GM21786 (cell line): ENCODE results near the gene GNG2.

ENCODE experiments used
- ATAC-seq: cut with Tn5 transposase; IDR thresholded peaks from one replicate; pipeline ENCODE4 v1.9.1; 2021; ENCODE audit not compliant: unreplicated experiment

Gene GNG2

DNA sequence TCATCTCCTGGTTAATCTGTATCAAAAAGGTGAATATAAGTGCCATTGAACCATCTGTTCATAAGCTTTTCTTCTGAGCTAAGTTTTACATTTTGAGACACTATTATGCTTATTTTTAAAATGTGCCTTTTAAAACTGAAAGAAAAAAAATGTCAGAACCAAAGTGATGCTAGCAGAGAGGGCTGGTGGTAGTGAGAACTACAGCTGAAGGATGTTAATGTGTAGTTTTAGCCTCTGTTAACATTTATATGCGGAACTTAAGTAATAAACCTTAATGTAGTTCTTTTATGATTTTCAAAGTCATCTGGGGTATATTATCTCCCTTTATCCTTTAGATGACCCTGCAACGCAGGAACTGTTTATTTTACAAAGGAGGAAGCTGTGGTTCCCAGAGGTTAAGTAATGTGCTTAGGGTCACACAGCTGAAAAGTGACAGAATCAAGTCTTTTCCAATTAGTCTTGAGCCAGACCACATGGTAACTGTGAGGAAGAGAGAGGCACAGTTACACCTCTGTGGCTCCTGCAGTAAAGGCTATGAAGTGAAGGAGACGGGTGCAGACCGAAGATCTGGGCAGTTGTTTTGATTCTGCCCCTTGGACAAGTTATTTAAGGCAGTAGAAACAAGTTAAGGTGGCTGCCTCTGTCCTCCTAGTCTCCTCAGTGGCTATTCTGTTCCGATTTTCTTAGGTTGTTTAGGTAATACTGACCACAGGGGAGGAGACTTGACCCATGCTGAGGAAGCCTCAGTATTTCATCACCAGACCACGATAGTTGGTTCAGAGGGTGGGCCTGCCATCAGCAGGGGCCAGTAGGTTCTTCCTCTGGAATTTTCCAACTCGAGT is 23.9 kb downstream of the GNG2 start:
- ATAC-seq, result peak; percentile 79

DNA sequence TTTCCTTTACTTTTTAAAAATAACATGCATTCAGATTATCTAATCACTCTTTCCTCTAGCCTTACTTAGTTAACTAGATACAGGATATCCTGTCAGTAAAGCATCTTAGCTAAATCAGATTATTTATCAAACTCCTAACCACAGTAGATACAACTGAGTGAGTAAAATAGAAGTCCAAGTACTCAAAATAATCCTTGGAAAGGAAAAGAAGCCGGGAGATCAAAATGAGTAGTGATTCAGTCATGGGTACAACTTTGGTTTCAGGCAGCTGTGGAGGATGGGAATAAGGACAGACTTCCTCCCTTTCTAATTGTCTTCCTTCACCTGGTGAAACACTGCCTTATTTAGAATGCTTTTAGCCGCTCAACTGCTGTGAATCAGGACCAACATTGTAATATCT is 29.4 kb downstream of the GNG2 start:
- no peak for ATAC-seq

DNA sequence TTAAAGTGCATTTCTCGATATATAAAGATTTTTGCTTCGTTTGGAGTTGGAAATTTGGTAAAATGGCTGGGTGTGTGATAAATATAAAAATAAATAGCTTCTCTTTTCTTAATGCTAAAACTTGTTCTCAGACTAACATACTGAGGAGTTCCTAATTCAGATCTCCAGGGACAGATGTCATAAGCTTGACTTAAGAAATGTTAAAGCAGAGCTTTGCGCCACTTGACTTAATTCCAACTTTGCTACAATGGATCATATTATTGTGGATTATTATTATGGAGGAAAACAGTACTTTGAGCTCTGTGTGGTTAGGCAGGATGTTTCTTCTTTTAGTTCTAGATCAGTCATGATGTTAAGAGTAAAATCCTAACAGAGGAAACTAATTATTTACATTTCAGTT is 33.8 kb downstream of the GNG2 start:
- ATAC-seq, result no peak

DNA sequence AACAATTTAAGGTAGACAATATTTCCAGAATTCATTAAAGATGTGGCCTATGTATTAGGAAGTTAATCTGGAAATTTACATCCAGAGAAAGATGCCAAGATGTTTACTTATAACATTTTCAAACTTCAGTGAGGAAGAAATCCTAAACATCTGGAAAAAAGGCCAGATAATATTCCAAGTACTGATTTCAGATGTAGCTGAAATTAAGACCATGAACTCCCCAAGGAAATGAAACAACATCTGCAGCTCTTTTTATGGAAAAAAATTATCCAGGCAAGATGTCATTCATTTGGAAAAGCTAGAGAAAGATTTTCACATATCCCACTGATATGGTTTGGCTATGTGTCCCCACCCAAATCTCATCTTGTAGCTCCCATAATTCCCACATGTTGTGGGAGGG is 35.0 kb downstream of the GNG2 start:
- ATAC-seq, result no peak

DNA sequence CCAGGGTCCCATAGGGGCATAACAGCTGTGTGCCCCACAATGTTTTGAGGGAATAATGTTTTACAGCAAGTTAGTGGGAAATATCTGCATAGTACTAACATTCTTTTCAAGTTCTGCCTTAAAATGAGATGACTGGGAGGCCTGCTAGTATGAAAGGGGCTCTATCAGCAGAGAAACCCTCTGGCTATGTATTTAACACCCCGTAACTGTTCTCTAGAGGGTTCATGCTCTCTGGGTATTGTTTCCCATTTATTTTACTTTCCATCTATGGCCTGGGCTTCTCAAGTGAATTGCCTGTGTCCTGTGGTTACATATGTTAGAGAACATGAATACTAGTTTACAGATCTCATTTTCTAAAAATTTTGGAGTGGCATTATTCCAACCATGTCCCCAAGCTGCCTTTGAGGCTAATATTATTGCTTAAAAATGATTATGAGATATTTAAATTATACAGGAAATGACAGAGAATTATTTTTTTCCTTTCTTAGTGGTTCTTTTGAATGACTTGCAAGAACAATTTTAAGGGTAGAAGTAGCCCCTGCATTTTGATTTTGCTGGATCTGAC is 37.5 kb downstream of the GNG2 start:
- no peak for ATAC-seq

DNA sequence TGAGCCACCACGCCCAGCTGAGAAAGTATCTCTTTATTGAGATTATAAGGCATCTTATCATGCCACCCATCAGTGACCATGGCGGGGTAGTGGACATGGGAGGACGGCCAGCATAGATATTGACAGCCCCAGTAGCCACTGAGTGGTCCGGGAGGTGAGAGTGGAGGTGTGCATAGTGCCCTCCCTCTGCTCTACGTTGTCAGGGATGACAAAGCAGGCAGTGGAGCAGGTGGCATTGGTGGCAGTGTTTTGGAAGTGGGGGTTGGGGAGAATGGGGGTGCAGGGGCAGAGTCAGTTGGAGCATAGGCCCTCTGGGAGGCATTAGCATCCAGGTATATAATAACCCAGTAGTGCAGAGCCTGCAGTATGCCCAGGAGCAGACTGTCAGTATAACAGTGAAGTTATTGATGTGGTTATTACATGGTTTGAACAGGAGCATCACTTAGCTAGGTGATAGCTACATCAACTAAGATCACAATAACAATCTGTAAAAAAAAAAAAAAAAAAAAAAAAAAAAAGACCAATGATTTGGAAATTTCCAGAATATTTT is 41.1 kb downstream of the GNG2 start:
- ATAC-seq, result no peak

DNA sequence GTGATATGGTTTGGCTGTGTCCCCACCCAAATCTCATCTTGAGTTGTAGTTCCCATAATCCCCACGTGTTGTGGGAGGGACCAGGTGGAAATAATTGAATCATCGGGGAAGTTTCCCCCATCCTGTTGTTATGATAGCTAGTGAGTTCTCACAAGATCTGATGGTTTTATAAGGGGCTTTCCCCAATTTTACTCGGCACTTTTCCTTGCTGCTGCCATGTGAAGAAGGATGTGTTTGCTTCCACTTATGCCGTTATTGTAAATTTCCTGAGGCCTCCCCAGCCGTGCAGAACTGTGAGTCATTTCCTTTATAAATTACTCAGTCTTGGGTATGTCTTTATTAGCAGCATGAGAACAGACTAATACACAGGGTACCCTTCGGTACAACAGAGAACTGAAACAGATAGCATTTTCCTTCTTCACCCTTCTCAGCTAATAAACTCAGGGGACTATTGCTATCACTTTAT is 45.3 kb downstream of the GNG2 start:
- peak; percentile 89 for ATAC-seq

DNA sequence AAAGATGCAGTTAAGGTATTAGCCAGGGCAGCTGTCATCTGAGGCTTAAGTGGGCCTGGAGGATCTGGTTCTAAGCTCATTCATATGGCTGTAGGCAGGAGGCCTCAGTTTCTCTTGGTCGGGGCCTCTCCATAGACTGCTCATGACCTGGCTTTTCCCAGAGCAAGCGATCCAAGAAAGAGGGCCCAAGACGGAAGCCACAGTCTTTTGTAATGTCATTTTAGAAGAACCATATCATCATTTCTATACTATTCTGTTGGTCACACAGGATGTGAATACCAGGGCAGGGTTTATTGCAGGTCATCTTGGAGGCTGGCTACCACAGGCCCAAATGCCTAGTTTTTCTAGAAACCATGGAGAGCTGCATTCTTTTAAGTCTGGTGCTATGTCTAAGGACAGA is 47.7 kb downstream of the GNG2 start:
- ATAC-seq, result no peak

DNA sequence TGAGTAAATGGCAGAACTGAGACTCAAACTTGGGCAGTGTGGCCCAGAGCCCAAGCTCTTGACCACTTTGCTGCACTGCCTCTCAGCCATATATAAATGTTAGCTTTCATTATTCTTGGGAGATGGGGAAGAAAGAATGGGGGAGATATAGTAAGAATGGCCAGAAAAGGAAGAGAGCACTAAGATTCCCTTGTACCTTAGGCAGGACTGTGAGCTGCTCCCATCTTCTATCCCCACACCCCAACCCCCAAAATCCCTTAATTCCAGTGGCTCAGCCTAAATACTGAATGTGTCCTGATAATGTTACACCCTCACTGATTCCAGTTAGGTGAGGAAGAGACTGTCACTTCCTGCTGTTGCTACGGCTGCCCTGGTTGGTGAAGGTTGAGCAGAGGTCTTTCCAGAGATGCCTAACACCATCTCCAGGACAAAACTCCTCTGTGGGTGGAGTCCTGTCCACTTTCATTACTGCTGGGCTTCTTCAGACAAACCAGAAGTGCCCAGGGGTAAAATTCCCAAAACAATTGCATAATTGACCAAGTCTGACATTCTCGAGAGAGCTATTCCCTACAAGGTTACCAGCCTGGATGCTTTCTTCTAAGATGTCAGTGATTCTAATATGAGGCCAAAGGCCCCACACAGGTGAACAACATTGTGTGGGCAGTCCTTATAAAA is 51.8 kb downstream of the GNG2 start:
- ATAC-seq, result no peak

DNA sequence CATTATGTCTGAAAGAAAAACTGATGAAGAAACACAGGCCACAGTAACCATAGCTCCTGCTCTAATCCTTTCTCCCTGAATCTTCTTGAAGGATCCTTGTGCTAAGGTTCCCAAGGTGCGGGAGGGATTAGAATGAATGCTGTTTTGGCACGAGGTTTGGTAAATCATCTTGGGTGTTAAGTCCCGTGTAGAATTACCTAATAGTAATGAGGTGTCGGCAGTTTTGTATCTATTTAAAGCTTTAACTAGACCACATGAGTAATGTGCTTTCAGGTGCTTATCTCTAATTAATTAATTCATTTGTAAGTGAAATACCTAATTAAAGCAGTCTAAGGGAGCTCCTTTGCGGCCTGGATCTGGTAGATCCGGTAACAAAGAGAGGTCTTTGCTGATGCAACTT is 53.9 kb downstream of the GNG2 start:
- no peak for ATAC-seq

DNA sequence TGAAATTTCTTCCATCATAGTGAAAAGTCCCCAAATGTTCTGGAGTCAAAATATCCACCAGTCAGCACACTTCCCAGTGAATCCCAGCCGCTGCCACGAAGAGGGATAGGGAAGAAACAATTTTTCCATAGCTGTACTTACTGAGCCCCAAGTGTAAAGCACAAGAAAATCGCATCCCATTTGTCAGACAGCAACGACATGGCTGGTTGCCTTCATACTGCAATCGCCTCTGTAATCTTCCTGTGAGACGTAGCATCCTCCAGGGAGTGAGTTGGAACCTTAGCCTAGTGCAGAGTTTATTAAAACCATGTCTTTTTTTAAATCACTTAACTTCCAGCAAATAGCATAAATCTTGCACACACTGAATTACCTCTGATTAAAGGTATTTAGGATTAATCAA is 56.8 kb downstream of the GNG2 start:
- ATAC-seq, result no peak

DNA sequence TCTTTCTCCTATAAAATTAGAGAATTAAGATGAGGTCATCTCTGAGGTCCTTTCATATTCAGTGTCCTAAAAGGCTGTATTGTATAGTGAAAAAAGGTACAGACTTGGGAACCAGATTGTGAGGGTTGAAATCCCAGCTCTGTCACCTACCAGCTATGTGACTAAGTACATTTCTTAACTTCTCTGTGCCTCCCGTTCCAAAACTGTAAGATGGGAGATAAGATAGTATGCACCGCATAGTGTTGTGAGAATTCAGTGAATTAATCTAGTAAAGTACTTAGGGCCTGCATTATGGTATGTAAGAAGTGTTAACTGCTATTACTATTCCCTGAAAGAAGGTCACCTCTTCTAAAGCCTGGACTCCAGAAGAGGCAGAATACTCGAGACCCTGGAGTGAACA is 60.6 kb downstream of the GNG2 start:
- no peak for ATAC-seq

DNA sequence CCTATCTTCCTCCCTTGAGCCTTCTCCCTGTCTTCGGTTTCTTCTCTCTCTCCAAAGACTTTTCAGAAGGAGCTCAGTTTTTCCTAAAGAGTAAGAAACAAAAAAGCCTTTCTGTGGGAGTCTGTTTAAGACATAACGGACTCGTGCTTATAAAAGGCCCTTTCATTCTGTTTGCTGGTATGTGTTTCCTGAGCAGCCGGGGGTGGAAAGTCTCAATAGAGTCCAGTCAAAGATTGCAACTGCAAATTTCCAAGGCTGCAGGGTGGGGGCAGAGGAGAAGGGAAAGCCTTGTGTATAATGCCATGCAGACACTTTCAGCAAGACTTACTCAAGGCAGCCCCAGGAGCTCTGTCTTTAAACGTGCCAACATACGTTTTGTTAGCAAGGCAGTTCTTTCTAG is 62.2 kb downstream of the GNG2 start:
- no peak for ATAC-seq

DNA sequence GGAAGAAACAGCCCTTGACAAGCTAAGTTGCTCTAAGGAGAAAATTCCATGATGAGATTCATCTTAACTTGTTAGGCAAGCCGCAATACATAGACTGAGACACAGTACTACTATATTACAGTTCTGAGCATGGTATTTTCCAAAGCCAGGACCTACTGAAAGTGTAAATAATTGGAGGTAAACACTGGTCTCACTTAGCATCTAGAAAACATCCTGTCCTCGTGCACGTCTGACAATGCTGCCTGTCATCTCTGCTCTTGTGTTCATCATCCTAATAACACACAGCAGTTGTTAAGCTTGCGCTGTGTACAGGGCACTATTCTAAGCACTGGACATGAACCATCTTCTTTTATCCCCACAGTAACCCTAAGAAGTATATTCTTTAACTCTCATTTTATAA is 64.2 kb downstream of the GNG2 start:
- no peak for ATAC-seq

DNA sequence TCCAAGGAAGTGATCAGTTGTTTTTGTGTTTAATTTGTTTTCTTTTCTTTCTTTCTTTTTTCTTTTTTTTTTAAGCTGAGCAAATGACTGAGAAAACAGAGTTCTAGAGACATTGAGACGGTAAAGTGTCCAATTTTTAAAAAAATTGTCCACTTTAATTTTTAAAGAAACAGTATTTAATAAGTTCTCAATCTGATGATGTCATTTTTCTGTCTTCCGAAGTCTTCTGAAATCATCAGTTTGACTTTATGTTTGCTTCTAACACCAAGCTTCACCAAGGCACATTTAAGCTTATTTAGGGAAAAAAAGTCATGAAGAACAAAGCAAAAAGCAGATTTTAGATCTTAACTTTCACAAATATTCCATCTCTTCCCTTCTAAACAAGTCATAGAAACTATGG is 65.6 kb downstream of the GNG2 start:
- no peak for ATAC-seq

DNA sequence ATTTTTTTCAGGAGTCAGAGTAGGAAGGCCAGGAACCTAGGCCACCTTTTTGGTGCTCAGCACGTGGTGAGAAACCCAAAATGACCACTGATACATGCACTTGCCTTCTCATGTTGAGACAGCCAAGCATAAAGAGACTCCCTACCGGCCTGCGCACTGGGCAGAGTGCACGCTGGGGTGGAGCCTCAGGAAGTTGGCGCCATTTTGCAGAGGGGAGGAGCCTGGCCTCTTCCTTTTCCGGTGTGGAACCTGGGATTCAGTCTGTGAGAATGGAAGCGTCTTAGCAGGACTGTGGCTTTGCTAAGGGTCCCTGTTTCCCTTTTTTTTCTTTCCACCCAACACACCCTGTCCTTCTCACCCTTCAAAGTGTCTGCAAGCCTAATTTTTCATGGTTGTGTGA is 66.0 kb downstream of the GNG2 start:
- ATAC-seq, result no peak

DNA sequence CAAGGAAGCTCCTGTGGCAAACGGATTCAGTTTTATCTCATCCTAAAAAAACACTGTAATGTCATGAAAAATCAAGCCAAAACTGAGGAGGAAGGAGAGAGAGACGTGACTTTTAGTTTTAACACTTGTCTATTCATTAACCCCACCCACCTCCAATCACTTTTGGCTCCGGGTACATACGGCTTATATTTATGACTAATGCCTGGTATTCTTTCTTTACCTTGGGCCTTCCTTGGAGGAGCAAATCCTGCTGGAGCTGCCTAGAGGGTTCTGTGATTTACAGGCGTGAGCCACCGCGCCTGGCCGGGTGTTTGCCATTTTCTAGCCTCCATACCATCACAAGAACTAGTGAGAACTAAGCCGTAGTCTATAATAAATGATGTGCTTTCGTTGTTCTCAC is 68.2 kb downstream of the GNG2 start:
- no peak for ATAC-seq

DNA sequence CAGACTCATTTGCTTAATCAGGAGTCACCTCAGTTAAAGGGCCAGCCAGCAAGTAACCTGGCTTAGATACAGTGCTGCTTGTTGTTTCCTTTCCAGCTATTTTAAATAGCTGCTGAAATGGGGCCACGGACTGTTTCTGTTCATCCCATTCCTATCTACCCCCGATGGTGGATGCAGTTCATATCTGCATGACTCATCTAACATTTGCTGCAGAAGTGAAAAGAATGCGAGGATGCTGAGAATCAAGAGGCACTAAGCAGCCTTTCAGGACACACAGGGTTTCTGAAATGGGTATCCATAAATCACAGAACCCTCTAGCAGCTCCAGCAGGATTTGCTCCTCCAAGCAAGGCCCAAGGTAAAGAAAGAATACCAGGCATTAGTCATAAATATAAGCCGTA is 68.8 kb downstream of the GNG2 start:
- no peak for ATAC-seq

DNA sequence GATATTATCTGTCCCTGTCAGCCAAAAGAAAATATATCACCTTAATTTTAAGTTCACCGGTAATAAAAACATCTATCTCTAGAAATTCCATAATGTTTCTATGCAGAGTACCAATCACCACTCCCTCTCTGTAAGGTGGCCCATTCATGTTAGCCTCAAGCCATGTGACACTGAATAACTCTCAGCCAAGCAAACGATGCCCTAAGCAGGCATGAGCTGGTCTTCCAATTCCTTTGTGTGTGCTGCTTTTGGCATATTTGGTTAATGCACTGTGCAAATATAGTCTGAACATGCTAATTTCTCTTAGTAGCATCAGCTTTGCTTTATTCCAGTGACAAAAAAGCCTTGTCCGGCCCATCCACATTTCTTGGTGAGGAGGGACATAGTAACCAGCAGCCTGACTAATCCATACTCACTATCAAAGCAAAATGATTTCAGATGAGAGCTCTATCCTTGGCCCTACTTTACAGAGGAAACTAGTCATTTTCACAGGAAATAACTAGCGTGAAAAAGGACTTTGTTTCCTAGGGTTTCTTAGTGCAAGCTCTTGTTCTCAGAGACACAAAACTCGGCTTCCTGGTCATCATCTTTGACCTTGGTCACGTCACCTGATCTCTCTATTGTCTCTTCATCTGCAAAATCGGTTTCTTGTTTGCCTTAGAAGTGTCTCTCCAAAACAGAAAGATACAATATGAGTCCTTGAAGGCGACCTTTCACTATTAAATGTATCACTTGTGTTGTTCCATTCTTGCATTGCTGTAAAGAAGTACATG is 69.7 kb downstream of the GNG2 start:
- no peak for ATAC-seq

DNA sequence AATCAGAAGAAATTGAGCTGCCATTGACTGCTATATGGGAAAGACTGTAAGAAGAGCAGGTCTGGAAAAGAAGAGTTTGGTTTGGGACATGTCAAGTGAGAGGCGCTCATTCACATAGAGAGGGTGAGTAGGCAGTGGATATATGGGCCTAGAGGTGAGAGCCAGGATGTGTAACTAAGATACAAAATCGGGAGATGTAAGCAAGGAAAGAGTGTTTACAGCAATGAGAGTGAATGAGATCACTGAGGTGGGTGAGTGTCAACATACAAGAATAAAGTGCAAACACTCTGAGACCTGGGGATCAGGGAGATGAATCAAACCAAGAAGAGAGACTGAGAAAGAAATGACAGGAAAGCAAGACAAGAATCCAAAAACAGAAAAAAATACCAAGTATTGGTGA is 70.9 kb downstream of the GNG2 start:
- no peak for ATAC-seq

DNA sequence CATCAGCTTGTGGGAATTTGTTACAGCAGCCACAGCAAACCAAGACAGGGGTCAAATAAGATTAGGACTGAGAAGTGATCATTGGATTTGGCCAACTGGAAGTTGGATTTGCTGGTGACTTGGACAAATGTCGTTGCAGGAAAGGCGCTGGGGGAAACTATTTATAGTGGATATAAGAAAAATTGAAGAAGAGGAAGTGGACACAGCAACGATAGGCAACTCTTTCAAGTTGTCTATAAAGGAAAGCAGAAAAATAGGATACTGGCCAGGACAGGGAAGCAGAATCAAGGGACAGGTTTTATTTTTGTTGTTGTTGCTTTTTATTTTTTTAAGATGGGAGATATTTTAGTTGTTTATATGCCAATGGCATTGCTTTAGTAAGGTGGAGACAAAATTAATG is 72.8 kb downstream of the GNG2 start:
- no peak for ATAC-seq
